Stimulated activated CD8-positive, alpha-beta memory T cell treated with anti-CD3 and anti-CD28 coated beads, Interleukin-12 subunit alpha, Interleukin-12 subunit beta, amount 100 ng/mL, for 4 hours (primary cell): Measurements from ENCODE around the gene ZMYM2.
A peak's percentile ranks its signal among the peaks of the same experiment; 100 is the strongest.

Experiments used
- DNase-seq: peaks from one replicate; pipeline ENCODE4 v3.0.0-alpha.2; 2020; ENCODE audit warnings: low read depth

ZMYM2 gene

GRCh38 chr13:20105161-20105689 is 146.7 kb downstream of the ZMYM2 start:
- no peak for DNase-seq

DNA sequence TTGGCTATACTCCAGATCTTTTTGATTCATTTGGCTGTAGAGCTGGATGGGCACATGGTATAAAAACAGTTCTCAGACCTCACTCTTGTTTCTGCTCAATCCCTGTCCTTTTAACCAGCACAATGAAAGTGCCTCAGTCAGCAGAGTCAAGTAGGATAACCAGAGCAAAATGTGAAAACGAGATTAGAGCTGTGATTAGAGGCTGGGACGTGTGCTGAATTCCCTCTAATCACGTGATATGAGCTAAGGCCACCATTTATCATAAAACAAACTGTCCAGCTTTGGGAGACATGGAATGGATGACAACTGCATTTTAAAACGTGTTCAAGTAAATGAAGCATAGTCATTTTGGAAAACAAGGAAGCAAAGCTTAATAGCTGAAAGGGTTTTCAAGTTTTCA is 148.2 kb downstream of the ZMYM2 start:
- no peak for DNase-seq

GRCh38 chr13:20109037-20109436 is 150.5 kb downstream of the ZMYM2 start:
- DNase-seq: no peak

DNA sequence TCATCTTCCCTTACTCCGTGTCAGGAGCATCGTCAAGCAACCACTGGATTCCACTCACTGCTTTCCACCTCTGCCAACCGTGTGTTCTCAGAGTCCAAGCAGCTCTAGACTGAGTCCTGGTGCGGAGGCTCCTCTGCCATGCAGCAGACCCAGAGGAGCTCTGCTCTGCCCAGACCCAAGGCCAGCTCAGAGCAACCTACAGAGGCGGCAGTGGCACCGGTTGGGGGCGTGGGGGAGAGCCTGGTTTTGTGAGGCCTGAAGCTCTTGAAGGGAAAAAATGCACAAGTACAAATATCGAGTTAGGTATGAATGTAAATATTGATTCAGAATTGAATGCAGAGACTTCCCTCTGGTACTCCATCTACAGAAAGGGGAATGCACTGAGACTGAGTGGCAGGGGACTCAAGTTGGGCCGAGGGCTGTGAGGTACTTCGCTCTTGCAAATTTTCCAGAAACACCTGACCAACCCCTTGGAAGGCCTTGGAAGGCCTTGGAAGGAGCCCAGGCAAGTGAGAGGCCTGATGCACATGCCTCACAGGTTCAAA is 155.6 kb downstream of the ZMYM2 start:
- DNase-seq: no peak

DNA sequence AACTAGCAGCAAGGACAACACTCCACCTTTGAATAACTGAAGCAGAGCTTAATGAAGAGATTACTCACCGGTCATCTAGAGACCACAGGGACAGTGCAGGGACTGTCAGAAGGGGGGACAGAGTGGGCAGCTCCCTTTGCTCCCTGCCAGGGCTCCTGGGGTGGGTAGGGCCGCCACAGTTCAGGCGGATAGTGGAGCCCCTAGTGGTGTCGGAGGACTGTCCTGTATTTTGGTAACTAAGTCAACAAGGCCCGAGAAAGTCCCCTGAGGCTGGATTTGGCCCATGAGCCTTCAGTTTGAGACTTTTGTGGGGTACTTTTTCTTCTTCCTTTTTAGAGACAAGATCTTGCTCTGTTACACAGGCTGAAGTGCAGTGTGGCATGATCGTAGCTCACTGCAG is 157.7 kb downstream of the ZMYM2 start:
- DNase-seq: no peak

- DNase-seq: peak; percentile 16
Observed at GRCh38 chr13:20118268-20119140, 160.0 kb downstream of the ZMYM2 start.

- no peak for DNase-seq
Observed at GRCh38 chr13:20119960-20120359, 161.4 kb downstream of the ZMYM2 start.

GRCh38 chr13:20121159-20121525 is 162.6 kb downstream of the ZMYM2 start:
- no peak for DNase-seq

DNA sequence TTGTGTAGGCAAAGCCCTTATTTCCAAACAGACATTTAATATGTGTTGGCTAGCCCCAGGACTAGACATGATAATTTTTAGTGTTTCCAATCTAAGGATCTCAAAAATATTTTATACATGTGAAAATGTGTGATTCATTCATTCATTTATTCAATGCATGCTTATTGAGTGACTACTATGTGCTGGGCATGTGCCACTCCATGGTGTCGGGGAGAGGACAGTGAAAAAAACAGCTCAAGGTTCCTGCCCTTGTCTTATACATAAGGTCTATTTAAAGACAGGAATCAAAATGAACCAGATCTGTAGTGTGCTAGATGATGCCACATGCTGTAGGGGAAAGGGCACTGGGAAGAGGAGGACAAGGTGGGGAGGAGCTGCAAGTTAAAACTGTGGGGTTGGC is 165.8 kb downstream of the ZMYM2 start:
- DNase-seq: no peak

DNA sequence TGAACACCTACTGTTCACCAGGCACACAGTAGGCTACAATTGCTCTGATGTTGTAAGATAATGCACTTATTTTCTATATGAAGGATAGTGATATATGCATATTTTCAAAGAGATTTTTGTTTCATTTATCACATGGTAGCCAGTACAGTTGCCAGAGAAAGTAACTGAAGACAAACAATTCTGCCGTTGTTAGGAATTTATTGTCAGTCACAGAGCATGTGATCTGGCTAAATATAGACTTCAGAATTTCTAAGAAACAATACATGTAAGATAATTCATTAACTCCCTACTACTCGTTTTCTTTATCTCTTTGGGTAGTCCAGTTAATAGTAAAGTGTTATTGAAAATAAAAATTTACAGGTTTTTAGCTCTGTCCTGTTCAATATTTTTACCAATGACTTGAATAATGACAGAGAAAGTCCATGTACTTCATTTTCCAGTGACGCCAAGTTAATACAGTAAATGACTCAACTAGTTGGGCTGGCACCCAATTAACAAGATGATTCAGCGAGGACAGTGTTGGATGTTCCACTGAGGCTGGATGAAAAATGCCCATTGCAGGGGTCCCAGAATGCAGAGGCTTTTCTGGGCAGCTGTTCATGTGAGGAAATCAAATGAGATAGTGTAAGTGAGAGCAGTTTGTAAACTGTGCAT is 166.7 kb downstream of the ZMYM2 start:
- DNase-seq: no peak

- DNase-seq: no peak
Observed at GRCh38 chr13:20125783-20126165, 167.2 kb downstream of the ZMYM2 start.

DNA sequence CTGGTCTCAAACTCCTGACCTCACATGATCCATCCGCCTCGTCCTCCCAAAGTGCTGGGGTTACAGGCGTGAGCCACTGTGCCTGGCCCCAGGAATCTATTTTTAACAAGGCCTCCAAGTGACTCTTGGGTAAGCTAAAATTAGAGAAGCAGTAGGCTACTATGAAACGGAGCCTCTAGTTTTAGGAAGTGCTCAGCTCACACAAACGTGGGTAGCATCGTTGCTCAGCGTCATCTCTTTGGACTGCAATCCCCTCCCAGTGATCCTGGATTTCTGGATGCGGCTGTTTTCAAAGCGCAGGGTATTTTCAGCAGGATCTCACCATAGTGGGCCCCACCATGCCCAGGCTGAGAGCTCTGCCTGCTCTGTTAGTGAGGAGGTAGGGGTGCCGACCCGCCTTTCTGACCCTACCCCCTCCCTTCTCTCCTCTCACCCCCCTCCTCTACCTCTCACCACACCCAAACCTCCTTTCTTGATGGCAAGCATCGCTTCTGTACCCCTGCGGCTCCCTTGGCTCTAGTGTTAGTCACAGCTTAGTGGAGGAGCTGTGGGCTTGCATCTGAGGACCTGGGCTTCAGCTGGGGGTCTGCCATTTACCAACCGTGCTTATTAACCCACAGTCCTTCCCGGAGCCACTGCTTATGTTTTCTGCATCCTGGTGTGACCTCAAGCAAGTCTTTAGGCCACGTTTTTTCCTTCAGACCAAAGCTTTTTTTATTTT is 168.2 kb downstream of the ZMYM2 start:
- no peak for DNase-seq

DNA sequence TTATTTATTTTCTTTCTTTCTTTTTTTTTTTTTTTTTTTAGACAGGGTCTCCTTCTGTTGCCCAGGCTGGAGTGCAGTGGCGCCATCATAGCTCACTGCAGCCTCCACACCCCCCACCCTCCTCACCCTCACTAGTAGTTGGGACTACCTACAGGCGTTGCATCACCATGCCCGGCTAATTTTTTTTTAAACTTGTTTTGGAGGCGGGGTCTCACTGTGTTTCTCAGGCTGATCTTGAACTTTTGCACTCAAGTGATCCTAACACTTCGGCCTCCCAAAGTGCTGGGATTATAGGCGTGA is 168.7 kb downstream of the ZMYM2 start:
- no peak for DNase-seq

GRCh38 chr13:20127562-20128458 is 169.3 kb downstream of the ZMYM2 start:
- DNase-seq: peak; percentile 17

DNA sequence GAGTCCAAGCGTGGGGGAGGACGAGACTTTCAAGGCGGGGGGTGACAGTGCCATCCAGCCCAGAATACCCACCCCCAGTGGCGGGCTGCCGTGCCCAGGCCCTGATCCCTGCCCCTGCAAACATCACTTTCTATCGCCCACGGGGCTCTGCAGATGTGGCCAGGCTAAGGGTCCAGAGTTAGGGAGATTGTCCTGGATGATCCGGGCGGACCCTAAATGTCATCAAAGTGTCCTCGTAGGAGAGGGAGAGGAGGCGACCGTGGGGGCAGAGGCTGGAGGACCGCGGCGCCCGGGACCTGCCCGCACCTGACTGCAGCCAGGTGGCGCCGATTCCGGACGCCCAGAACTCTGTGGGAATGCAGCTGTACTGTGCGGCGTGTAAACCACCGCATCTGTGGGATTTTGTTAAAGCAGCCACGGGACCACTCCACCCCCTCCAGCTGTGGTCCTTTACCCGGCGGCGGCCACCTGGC is 170.0 kb downstream of the ZMYM2 start:
- no peak for DNase-seq

DNA sequence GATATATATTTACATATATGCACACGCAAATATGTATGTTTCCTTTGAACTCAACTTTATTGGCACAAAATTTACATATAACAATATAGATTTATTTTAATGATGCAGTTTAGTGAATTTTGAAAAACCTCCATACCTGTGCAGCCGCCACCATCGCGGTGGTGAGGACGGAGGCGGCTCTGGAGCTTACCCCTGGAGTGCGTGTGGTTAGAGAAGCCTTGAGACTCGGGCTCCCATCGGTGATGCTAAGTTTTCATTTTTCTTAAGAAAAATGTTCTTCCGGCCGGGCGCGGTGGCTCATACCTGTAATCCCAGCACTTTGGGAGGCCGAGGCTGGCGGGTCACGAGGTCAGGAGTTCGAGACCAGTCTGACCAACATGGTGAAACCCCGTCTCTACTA is 170.5 kb downstream of the ZMYM2 start:
- no peak for DNase-seq

DNA sequence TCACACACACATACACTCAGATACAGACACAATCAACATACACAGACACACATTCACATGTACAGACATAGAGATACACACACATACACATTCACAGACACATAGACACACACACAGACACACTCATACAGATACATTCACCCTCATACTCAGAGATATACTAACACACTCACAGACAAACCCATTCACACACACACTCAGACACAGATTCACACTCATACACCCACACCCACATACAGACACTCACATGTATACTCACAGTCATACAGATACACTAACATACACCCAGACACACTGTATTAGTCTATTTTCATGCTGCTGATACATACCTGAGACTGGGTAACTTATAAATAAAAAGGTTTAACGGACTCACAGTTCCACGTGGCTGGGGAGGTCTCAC is 171.5 kb downstream of the ZMYM2 start:
- DNase-seq: no peak

GRCh38 chr13:20130652-20131051 is 172.1 kb downstream of the ZMYM2 start:
- no peak for DNase-seq

DNA sequence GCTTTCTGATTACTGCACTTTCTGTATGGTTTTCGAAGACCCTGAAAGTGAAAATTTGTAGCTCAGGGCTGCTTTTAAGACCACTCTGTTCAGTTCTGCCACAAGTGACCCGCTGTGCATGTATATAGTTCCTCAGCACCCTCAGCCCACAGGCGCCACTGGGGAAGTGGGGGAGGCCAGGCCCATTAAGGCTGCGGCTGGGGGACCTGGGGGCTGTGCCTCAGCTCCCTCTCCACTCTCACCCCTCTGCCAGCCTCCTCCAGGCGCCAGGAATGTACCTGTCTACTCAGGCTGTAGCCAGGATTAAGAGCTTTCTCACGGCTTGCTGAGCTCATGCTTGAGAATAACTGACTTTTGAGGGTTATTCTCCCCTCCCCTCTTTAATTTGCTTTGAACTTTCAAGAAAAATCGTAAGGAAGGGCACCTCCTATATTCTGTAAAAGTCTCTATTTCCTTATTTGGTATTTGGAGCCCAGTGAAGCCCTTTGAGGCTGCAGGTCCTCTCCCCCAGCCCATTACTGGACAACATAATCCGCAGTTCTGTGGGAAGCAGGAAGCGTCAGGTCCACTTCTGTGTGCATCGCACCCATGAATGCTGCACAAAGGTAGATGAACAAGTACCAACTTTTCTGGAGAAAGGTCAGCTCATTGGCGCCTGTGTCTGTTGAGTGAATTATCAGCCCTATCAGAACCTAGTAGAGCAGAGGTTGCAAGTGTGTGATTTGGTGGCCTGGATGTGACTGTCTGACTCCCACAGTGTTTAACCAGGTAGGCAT is 172.7 kb downstream of the ZMYM2 start:
- DNase-seq: no peak

- no peak for DNase-seq
Observed at GRCh38 chr13:20132052-20132634, 173.6 kb downstream of the ZMYM2 start.
